Stimulated activated CD4-positive, alpha-beta T cell treated with anti-CD3 and anti-CD28 coated beads, Interleukin-15, amount 100 ng/mL, for 48 hours (primary cell): Measurements from ENCODE around the gene THSD4.
"Not testable (repeated sequence)": the region's sequence is repeated elsewhere in the genome, so short reads cannot be mapped to it uniquely, and the experiment has no call there.

Source experiments
- DNase-seq, 2 donors: peaks; one replicate each; pipeline ENCODE4 v3.0.0-alpha.2; 2020; ENCODE audit warnings: low read depth in 2 of 2

Gene THSD4

GRCh38 chr15:71384501-71384900 lies 269.2 kb downstream of the THSD4 start:
- DNase-seq, result no peak

DNA sequence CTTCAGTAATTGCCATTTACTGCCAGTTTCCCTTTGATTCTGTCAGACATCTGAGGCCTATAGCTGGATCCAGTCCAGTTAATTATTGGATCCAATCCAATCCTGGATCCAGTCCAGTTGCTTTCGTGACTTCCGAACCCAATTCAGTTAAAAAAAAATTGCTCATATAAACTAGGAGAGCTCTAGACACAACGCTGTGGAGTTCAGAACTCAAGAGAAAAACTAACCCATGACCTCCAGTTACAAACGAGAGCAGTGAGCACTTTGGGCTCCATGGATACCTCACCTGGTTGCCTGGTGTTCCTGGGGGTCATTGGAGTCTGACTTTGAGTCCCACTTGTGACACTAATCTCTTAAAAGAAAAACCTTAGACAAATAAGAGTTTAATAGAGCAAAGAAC lies 269.8 kb downstream of the THSD4 start:
- no peak for DNase-seq

GRCh38 chr15:71385457-71385856 lies 270.2 kb downstream of the THSD4 start:
- no peak for DNase-seq

- no peak for DNase-seq
Observed at GRCh38 chr15:71386005-71386404, 270.7 kb downstream of the THSD4 start.

DNA sequence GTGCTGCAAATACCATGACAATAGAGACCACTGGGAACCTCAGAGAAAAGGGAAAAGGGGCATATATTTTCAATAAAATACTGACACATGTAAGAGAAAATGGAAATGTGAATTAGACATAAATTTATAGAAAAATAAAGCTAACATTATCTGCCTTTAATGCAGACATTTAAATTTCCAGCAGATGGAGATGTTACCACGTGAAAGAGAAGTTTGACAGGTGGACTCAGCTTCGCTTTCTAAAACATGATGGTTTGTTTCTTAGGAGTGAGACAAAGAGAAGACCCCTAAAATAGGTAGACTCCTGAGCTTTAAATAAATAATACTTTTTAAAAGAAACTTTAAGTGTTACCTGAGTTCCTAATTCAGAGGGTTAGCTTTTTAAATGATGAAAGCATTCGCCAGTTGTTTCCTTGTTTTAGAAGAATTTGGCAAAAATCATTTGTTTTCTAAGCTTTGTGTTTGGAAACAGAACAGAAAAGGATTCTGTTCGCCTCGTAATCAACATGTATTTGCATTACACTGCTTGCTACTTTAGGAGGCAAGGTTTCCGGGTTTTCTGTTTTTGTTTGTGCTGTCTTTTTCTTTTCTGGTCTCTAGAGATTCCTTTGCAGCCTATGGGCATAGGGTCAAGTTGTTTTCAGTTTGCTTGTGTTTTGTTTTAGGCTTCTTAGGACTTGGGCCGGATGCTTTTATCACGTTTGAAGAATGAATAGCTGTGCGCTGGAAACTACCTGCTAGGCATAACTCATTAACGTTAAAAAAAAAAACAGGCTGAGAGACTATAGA lies 271.4 kb downstream of the THSD4 start:
- DNase-seq, result no peak

GRCh38 chr15:71387810-71388209 lies 272.5 kb downstream of the THSD4 start:
- DNase-seq, result no peak

- DNase-seq, result no peak
Observed at GRCh38 chr15:71390096-71390495, 274.8 kb downstream of the THSD4 start.

DNA sequence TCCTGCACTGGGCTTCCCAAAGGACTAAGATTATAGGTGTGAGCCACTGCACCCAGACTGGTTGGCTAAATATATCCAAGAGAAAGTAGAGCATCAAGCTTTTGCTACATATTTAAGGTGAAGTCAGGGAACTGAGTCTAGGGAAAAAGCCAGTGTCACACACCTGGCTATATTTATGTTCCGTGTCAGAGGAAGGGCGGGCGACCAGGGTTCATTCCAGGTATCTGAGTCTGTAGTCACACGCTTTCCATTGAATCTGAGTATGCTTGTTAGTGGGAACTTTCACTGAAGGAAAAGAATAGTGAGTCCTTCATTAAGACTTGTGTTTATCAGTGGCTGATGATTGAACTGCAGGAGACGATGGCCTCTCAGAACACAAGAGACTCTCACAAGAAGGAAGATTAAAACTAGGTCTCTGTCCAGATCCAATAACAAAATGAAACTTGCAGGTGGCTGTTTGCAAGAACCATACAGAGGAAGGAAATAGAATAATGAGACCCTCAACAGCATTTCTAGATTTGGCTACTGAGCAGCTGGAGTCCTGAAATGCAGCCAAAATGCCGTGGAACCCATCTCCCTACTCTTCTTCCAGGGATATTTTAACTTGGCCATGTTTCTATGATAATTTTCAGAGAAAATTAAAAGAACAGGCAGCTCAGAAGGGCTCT lies 276.3 kb downstream of the THSD4 start:
- no peak for DNase-seq

- no peak for DNase-seq
Observed at GRCh38 chr15:71392861-71393283, 277.6 kb downstream of the THSD4 start.

DNA sequence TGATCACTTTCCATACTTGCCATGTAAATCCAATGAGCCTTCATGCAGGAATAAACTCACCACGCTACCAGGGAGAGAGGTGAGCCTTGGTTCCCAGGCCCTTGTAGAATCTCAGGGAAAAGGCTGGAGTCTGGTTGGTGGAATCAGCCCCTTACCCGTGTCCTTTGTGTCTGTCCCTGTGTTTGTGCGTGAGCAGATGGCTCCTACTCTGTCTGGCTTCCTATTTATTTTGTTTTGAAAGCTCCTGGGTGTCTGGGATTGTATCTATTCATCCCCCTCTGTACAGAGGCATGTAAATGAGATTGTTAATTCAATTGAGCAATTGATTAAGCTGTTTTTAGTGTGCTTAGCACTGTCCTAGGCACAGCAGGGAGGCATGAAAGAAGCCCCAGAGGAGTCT lies 278.1 kb downstream of the THSD4 start:
- no peak for DNase-seq

GRCh38 chr15:71396536-71397125 lies 281.4 kb downstream of the THSD4 start:
- DNase-seq, result no peak

GRCh38 chr15:71397377-71397776 lies 282.1 kb downstream of the THSD4 start:
- no peak for DNase-seq

GRCh38 chr15:71400294-71400693 lies 285.0 kb downstream of the THSD4 start:
- DNase-seq, result no peak

GRCh38 chr15:71401728-71402127 lies 286.5 kb downstream of the THSD4 start:
- DNase-seq, result not testable (repeated sequence)

DNA sequence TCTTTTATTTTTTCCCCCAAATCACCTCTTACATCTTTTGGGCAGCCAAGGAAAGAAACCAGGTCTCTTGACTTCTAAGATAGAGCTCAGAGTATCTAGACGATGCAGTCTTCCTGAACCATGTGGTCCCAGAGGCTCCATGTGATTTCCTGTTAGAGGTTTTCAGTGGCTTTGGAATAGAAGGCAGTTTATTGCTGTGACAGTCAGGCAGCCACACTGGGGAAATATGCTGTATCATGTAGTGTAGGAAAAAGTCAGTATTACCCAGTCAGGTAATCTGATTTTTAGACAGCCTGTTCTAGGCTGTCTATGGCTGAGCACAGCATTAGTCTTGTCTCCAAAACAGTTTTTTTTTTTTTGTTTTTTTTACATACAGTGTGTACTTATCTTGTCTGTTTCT lies 294.3 kb downstream of the THSD4 start:
- DNase-seq, result no peak

GRCh38 chr15:71410347-71410746 lies 295.1 kb downstream of the THSD4 start:
- DNase-seq, result no peak

DNA sequence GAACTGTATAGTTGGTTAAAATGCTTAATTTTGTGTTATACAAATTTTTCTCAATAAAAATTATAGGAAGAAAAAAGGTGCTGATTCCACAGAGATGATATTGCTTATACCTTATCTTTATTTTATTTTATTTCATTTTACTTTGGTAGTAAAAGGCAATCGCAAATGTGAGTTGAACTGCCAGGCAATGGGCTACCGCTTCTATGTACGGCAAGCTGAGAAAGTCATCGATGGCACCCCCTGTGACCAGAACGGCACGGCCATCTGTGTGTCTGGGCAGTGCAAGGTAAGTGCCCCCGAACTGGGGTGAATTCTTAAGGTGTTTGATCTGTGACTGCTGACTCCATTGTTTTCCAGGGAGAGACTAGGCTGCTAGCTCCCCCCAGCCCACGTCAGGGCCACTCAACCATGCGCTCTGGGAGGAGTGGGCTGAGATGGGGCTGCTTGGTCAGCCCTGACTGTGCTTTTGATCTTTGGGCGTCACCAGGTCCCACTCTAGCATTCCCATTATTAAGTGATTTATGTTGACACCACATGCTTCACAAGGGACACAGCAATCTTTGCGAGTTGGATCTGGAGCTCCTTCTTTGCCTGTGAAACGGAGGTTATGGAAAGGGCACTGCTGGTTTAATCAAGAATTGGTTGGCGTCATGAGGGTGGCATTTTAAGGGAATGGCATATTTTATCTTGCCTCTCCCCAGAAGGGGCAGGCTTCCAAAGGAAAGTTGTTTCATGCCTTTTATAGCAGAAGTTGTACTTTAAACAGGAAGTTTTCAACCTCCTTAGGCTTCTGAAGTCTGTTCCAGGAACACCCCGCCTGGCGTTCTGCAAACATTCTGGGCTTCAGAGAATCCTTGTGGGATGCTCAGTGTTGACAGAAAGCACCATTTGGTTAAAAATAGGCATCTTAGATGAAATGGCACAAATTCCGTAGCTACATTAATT lies 296.5 kb downstream of the THSD4 start:
- DNase-seq, result no peak

- no peak for DNase-seq
Observed at GRCh38 chr15:71413419-71413818, 298.1 kb downstream of the THSD4 start.

- DNase-seq, result no peak
Observed at GRCh38 chr15:71414853-71415252, 299.6 kb downstream of the THSD4 start.

GRCh38 chr15:71422530-71423259 lies 307.4 kb downstream of the THSD4 start:
- DNase-seq, result no peak

GRCh38 chr15:71424765-71425164 lies 309.5 kb downstream of the THSD4 start:
- no peak for DNase-seq
